HG03457 (cell line): ENCODE data around the gene DCPS.
"Not testable (repeated sequence)": the region's sequence is repeated elsewhere in the genome, so short reads cannot be mapped to it uniquely, and the experiment has no call there.

Experiments used
- ATAC-seq: cut with Tn5 transposase; IDR thresholded peaks from one replicate; pipeline ENCODE4 v1.9.1; 2021; ENCODE audit warnings: moderate number of reproducible peaks; ENCODE audit not compliant: unreplicated experiment

Gene DCPS

DNA sequence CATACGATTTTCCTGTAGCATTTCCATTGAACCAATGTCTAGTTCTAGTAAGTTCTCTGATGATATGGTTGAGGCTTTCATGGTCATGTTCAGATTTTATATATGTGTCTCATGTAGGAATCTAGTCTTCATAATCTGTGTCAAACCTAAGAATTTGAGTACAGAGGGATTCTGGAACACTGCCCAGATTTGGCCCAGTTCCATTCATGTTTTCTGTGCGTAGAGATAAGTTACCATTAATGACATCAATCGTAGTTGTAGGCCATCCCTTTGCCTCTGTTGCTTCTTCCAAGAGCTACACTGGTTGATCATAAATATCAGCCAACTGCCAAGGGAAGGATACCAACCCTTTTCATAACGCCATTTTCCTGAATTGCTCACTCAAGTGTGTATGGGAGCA lies 74.9 kb downstream of the DCPS start:
- ATAC-seq = no peak

DNA sequence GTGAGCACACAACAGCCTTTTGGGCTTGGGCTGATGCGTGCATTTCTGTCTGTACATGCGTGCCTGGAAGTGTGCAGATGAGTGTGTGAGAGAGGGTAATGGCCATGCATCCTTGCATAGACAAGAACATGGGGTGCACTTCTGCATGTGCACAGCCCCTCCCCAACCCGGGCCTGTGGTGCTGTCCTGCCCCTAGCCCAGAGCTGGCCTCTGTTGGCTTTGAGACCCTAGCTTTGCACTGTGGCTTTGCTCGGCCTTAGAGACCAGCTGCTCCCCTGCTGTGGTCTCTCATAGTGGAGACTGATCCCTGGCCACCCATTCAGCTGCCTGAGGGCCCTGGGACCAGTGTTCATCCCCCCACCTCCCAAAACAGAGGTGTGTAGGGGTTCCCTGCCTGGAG lies 77.0 kb downstream of the DCPS start:
- no peak for ATAC-seq

DNA sequence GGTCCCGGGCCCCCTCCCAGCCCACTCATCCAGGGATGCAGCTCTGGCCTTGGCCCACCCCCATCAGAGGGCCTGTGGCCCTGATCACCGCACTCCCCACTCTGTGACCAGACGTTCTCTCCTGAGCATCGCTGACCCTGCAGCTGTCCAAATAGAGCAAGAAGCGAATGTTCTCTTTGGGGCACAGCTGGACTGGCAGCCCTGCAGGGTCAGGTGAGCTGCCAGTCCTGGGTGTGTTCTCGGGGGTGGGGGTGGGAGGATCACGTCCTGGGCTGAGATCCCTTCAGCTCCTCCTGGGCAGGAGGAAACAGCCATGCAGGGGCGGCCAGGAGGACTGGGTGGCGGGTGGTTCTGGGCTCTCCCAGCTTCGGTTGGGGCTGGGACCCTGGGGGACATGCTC lies 78.1 kb downstream of the DCPS start:
- not testable (repeated sequence) for ATAC-seq

DNA sequence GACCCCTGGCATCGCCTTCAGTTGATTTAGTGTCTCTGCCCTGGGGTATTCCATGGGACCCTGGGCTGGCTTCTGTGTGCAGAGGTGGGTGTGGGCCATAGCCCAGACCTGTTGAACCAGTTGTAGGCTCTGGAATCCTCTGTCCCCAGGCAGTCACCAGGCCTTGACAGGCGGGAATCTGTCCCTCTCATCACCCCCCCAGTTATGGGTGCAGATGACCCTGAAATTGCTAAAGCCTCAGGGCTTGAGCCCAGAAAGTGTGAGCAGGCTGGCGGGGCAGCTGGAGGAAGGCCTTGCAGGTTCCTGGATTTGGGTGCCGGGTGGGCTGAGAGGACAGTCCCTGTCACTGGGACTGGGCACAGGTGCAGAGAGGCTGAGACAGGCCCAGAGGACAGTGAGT lies 78.8 kb downstream of the DCPS start:
- ATAC-seq = not testable (repeated sequence)

DNA sequence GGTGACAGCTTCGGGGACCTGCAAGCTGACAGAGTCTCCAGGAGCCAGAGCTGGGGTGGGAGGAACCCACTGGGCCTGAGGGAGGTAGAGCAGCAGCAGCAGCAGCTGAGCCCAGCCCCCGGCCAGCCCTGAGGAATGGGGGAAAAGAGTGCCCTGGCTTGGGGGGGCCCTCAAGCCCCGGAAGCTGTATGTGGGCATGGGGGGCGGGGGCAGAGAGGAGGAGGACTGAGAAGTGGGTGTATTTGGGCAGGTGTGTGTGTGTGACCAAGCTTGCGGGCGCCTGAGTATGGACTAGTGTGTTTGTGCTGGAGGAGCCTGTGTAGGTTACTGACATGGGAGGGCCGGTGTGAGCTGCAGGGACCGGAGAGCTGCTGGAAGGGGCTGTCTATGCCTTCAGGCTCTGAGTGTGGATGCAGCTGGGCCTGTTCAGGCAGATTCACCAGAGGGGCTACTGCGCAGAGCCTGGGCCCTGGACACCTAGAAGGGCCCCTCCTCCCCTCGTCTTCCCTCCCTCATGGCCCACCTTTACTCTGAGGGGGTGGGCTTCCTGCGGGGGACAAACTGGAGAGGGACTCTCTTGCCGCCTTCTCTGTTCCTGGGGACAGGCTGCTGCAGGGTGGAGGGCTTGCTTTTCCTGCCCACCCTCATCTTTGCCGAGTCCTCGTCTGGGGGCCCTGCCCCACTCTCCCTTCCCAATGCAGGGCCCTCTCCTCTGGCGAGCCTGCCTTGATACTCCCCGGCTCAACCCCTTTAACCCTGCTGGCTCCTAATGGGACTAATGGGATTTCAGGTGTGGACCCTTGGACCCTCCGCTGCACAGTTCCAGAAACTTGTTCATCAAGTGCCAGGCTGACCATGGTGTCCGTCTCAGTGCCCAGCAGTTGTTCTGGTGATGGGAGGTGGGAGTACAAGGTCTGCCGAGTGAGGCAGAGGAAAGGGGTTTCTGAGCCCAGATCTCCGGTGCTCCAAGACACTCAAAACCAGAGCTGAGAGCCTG lies 79.8 kb downstream of the DCPS start:
- no peak for ATAC-seq

DNA sequence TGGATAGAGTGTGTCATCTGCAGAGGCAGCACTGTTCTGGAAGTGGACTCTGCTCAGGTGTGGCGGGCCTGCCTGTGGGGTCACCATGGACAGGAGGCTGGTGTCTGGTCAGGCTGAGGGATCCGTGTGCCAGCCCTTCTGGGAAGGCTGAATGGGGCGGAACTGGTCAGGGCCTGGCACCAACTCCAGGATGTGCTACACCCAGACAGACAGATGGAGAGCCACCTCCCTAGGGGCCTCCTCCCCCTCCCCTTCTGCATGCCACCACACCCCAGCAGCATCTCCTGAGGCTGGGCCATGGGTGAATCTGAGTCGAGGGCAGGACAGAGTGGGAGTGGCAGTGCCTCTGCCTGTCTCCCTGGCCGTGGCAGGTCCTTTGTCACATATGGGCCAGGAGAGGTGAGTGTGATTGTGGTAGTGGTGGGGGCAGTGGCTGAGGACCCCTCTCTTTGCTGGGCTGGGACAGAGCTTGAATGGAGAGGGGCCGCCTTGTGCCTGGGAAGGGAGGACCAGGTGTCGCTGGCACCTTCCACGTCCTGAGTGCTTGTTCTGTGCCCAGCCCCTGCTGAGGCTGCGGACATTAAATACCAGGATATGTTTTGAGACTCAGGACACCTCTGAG lies 80.7 kb downstream of the DCPS start:
- ATAC-seq = no peak

DNA sequence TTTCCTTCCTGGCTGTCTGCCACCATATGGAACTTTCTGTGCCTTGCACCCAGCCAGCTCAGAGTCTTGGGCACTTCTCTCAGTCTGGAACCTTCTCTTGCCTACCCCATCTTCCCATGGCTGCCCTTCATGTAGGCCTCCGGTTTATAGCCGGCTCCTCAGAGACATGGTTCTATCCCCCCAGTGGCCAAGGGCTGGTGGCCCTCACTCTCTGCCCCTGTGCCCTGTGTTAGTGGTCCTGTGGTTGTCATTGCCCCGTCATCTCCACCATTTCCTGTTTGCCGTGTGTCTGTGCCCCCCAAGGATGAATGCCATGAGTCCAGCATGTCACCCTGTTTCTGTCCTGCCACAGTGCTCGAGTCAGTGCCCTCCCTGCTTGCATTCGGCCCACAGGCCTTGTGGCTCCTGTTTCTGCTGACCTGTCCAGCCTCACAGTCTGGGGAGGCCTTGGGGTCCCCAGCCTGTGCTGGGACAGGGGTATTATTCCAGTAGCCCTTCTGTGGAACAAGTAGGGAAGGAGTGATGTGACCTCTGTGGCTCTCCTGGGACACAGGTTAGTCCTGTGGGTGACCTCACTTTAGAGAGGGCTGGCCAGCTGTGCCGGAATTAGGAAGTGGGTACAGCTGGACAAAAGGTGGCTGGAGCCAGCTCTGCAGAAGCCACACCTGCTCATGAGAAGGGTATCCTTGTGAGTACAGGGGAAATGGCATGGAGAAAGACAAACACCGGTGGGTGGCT lies 82.3 kb downstream of the DCPS start:
- no peak for ATAC-seq

DNA sequence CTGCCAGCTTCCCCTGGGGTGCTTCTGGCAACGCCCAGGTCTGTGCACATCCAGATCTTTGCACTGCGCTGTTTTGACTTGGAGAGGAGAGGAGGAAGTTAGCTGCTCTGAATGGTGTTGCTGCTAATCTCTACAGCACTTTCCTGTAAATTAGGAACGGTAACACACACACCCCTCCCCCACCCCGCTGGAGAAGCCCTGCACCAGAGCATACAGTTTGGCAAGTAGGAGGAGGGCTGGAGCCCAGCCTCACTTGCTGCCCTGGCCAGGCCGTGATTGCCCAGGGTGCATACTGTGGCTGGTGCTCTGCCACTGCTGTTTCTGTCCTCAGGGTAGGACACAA lies 82.8 kb downstream of the DCPS start:
- not testable (repeated sequence) for ATAC-seq

DNA sequence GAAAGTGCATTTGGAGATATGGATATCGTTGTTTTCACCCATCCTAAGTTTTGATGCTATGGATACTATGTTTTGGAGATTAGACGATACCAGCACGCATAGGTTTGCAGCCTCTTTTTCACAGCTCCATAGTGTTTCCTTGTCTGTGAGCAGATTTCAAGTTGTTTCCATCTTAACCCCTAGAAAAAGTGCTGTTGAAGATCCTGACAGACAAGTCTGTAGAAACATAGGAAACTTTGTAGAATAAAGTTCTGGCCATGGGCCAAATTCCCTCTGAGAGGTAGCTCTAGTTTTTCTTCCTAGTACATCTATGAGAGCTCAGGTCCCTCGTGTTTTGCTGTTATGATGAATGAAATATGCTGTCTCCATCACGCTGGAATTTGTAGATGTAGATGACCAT lies 84.0 kb downstream of the DCPS start:
- no peak for ATAC-seq

DNA sequence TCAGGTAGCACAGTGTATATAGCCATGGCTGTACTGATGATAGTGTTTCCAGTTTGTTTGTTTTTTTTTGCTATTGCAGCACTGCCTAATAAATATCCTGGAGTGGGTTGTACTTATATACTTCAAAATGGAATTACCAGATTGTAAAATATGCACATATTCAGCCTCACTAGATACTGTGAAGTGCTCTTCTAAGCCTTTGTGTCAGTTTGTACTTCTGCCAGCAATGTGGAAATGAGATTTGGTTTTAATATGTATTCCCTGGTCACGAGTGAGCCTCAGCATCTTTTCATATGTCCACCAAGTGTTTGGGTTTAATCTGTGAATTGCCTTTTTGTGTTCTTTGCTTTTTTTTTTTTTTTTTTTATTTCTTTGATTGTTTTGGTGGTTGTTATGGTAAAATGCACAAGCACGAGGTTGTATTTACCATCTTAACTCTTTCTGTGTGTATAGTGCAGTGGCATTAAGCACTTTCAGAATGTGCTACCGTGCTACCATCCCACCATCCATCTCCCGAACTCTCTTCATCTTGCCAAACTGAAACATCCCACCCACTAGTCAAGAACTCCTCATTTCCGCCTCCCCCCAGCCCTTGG lies 86.5 kb downstream of the DCPS start:
- no peak for ATAC-seq

DNA sequence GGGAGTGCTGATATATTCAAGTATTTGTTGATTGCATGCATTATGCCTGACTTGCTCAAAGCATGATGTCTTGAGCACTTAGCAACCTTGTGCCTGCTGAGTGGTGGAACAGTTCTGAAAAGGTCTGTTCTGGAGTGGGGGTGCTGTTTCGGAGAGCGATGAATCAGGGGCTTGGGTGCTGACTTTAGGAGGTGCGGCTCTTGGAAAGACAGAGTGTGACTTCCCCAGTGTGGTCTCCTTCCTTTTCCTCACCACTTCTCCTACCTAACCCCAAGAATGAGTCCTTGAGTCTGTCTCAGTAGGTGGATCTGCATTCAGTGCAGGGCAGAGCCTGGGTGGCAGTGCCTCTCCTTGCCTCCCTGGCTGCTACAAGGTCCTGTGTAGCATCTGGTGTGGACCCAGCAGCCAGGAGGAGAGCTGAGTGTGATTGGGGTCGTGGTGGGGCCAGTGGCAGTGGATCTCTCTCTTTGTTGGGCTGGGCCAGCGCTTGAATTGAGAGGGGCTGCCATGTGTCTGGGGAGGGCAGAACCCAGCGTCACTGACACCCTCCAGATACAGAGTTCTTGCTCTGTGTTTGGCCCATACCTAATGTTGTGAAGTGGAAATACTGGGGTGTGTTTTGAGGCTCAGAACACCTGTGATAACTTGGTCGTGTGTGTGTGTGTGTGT lies 87.6 kb downstream of the DCPS start:
- ATAC-seq = no peak

DNA sequence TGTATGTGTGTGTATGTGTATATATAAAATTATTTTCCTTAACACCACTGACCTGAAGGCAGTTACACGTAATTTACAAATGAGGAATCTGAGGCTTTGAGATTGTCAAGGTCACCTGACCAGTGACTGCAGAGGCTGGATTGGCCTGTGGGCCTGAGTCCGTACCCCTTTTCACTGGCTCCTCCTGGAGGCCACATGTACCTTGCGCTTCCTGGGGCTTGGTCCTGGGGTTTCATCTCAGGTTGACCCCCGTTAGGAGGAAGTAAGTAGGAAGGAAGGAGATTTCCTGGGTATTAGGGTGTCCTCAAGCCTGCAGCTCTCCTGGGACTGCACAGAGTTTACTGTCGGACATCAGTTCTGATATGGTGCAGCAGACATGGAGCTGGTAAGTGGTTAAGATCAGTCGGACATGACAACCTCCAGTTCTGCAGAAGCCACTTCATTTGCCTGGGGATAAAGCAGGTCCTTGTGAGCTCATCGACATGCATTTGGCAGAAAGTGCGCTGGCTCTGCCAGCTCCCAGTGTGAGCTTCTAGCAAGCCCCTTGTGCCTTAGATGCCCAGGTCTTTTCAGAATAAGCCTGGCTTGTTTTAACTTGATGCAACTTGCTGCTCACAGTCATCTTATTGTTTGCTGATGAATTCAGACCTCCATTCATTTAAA lies 88.2 kb downstream of the DCPS start:
- ATAC-seq = no peak

DNA sequence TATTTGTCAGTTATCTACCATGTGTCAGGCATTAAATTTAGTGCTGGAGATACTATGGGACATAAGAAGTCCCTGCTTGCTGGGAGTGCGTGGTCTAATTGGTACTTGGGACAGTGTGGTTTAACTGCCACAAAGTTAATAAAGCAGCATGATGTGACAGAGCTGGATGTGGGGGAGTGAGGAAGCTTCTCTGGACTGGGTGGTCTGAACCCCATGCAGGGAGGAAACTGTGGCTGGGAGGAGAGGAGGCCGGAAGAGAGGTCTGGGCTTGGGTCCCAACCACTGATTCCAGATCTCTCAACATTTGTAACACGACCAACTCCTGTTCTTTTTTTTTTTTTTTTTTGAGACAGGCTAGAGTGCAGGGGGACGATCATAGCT lies 88.8 kb downstream of the DCPS start:
- no peak for ATAC-seq

DNA sequence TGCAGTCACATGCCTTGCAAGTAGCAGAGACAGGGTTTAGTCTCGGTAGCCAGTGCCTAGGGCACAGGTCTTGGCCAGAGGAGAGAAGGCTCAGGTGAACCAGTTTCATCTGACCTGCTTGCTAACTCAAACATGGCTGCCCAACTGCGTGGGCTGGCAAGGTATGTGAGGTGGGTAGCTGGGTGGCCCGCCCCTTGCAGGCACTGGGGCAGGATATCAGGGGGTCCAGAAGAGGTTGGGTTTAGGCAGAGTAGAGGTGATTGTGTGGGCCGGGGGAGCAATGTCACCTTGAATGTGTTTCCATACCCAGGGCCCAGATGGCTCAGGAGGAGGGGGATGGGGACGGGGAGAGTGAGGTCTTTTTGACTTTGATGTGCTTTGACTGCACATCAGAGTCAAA lies 89.3 kb downstream of the DCPS start:
- no peak for ATAC-seq

DNA sequence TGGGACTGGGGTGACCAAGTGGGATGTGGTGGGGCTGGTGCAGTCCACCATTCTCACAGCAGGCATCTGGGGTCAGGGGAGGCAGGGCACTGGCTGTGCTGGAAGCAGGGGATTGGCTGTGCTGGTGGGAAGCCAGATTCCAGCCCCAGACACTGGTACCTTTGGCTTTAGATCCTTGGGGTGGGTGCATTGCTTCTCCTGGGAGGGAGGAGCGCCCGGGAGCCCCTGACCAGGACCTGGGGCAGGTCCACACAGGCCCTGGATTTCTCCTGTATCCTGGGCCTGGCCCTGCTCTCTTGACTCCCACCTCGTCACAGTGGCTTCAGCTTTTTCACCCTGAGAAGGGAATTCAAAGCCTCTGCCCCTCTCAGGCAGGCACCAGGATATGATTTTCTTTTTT lies 90.2 kb downstream of the DCPS start:
- no peak for ATAC-seq

DNA sequence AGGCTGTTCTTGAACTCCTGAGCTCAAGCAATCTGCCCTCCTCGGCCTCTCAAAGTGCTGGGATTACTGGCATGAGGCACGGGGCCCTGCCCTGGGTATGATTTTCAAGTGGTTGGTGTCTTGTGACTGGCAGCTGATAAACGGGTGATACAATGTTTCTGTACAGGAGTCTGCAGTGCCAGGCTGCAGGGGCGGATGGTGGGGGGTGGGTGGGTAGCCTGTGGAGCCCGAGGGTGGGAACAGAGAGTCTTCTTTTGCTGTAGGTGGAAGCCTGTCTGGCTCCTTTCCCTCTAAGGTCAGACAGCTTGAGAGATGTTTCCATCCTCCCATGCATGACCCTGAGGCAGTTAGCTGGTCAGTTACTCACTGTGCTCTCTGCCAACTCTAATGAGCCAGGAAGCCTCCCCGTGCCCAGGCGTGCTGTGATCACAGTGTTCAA lies 90.8 kb downstream of the DCPS start:
- ATAC-seq = not testable (repeated sequence)
